ENCODE data around the gene PTPRG.

Gene PTPRG

GRCh38 chr3:61617041-61617440 is 55.7 kb downstream of the PTPRG start:
- Histone ChIP-seq H3K4me1 (ENCODE audit: low read length) (peaks cover 10% of the 10 kb centered on the region), H3K36me3 (replicated peaks; ENCODE audit: low read depth, low read length) (no peaks in the 10 kb centered on the region), H3K79me2 (ENCODE audit: low read length) (no peaks in the 10 kb centered on the region), H3K9ac (ENCODE audit: low read length) (no peak overlapping the region), H3K27me3 (ENCODE audit: low read depth, low read length) (no peaks in the 10 kb centered on the region), H3K4me3 (ENCODE audit: low read length) (no peak overlapping the region), H3K27ac (ENCODE audit: low read length) (no peak overlapping the region), H3K9me3 (ENCODE audit: insufficient read depth, low read length) (no peaks in the 10 kb centered on the region), H4K20me1 (ENCODE audit: insufficient read depth, low read length) (0 out of 2 replicates have a peak, but pooled peaks cover 9% of the 10 kb centered on the region), H2AFZ (ENCODE audit: low read depth, low read length) (no peak overlapping the region), H3K4me2 (ENCODE audit: low read length) (no peak overlapping the region)
- no peak for TF ChIP-seq EZH2phosphoT487 (IDR thresholded peaks at IDR 0.05; ENCODE audit: low read depth)
- no peak for TF ChIP-seq CTCF (IDR thresholded peaks at IDR 0.05; ENCODE audit: low read depth, low read length)

DNA sequence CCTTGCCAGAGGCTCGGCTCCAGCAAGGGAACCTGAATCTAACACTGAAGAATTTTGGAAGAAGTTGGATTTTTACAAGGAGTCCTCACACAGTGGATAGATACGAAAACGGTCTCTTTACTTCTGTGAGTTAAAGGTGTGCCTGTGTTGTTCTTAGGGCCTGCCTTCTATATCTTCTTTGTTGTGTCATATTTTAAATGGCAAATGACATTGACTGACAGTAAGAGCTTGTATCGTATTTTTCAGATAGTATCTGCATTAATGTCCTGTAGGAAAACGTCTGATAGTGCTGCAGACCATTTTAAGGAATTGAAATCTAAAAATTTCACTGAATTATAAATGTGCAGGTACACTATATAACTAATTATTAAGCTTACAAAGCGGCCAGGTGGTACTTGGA is 56.3 kb downstream of the PTPRG start:
- Histone ChIP-seq H4K20me1 (ENCODE audit: insufficient read depth, low read length) (0 out of 2 replicates have a peak, but pooled peaks cover 9% of the 10 kb centered on the region), H3K4me3 (ENCODE audit: low read length) (no peak overlapping the region), H3K9me3 (ENCODE audit: insufficient read depth, low read length) (no peaks in the 10 kb centered on the region), H3K79me2 (ENCODE audit: low read length) (no peaks in the 10 kb centered on the region), H3K36me3 (replicated peaks; ENCODE audit: low read depth, low read length) (no peaks in the 10 kb centered on the region), H3K4me1 (ENCODE audit: low read length) (peaks cover 10% of the 10 kb centered on the region), H3K27ac (ENCODE audit: low read length) (no peak overlapping the region), H2AFZ (ENCODE audit: low read depth, low read length) (no peak overlapping the region), H3K27me3 (ENCODE audit: low read depth, low read length) (no peaks in the 10 kb centered on the region), H3K4me2 (ENCODE audit: low read length) (no peak overlapping the region), H3K9ac (ENCODE audit: low read length) (no peak overlapping the region)
- TF ChIP-seq EZH2phosphoT487 (IDR thresholded peaks at IDR 0.05; ENCODE audit: low read depth) (no peak), CTCF (IDR thresholded peaks at IDR 0.05; ENCODE audit: low read depth, low read length) (no peak)

DNA sequence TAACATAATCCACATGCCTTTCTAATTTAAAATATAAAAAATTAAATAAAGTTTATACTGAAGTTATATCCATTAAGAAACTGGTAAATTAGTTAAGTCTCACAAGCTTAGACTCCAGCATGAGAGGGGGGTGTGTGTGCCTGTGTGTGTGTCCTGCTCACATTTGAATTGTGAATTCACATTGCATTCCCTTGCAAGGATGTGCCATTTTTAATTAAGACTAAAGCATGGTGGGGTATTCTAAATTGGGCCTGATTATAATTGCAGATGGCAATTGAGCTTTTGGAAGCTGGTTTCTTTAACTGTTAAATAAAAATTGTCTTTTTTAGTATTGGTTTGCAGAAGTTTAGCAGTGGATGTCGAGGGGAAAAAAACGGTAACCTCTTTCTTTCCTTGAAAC is 56.9 kb downstream of the PTPRG start:
- Histone ChIP-seq H3K27ac (ENCODE audit: low read length) (no peak overlapping the region), H3K9me3 (ENCODE audit: insufficient read depth, low read length) (no peaks in the 10 kb centered on the region), H3K27me3 (ENCODE audit: low read depth, low read length) (no peaks in the 10 kb centered on the region), H3K9ac (ENCODE audit: low read length) (no peak overlapping the region), H2AFZ (ENCODE audit: low read depth, low read length) (no peak overlapping the region), H4K20me1 (ENCODE audit: insufficient read depth, low read length) (0 out of 2 replicates have a peak, but pooled peaks cover 9% of the 10 kb centered on the region), H3K36me3 (replicated peaks; ENCODE audit: low read depth, low read length) (no peaks in the 10 kb centered on the region), H3K4me2 (ENCODE audit: low read length) (no peak overlapping the region), H3K79me2 (ENCODE audit: low read length) (no peaks in the 10 kb centered on the region), H3K4me1 (ENCODE audit: low read length) (peaks cover 10% of the 10 kb centered on the region), H3K4me3 (ENCODE audit: low read length) (no peak overlapping the region)
- TF ChIP-seq EZH2phosphoT487 (IDR thresholded peaks at IDR 0.05; ENCODE audit: low read depth), result no peak

DNA sequence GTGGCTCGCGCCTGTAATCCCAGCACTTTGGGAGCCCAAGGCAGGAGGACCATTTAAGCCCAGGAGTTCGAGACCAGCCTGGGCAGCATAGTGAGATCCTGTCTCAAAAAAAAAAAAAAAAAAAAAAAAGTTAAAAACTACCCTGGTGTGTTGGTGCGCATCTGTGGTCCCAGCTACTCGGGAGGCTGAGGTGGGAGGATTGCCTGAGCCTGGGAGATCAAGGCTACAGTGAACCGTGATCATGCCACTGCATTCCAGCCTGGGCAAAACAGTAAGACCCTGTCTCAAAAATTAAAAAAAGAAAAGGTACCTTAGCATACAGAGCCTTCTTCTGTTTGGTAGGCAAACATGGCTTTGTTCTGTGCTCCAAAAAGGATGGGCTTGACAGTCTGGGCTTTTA is 57.5 kb downstream of the PTPRG start:
- no peak for TF ChIP-seq EZH2phosphoT487 (IDR thresholded peaks at IDR 0.05; ENCODE audit: low read depth)
- TF ChIP-seq CTCF (IDR thresholded peaks at IDR 0.05; ENCODE audit: low read depth, low read length), result no peak
- Histone ChIP-seq H3K27ac (ENCODE audit: low read length) (no peak overlapping the region), H3K4me2 (ENCODE audit: low read length) (no peak overlapping the region)

More for the DNA sequence above, 57.5 kb downstream of the PTPRG start:
- Histone ChIP-seq H3K9ac (ENCODE audit: low read length) (no peak overlapping the region), H3K4me3 (ENCODE audit: low read length) (no peak overlapping the region), H4K20me1 (ENCODE audit: insufficient read depth, low read length) (0 out of 2 replicates have a peak, but pooled peaks cover 9% of the 10 kb centered on the region), H3K4me1 (ENCODE audit: low read length) (peaks cover 10% of the 10 kb centered on the region), H3K79me2 (ENCODE audit: low read length) (no peaks in the 10 kb centered on the region), H3K36me3 (replicated peaks; ENCODE audit: low read depth, low read length) (peaks cover 4% of the 10 kb centered on the region), H3K9me3 (ENCODE audit: insufficient read depth, low read length) (no peaks in the 10 kb centered on the region), H3K27me3 (ENCODE audit: low read depth, low read length) (no peaks in the 10 kb centered on the region), H2AFZ (ENCODE audit: low read depth, low read length) (no peak overlapping the region)

Data from OCI-LY3 (cell line).